Measurements from ENCODE around the gene BTBD10.

DNA sequence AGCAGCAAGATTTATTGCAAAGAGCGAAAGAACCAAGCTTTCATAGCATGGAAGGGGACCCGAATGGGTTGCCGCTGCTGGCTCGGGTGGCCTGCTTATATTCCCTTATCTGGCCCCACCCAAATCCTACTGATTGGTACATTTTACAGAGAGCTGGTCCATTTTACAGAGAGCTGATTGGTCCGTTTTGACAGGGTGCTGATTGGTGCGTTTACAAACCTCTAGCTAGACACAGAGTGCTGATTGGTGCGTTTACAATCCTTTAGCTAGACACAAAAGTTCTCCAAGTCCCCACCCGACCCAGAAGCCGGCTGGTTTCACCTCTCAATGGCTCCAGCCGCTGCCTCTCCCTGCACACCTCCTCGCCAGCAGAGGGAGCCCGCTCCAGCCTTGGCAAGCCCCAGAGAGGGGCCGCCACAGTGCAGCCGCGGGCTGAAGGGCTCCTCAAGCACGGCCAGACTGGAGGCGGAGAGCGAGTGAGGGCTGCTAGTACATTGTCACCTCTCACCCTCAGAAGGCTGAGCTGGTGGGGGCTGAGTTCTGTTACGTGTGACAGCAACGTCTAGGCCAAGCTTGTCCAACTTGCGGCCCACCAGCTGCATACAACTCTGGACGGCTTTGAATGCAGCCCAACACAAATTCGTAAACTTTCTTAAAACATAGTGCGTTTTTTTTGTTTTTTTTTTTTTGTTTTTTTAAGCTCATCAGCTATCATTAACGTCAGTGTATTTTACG, 24.1 kb upstream of the BTBD10 start:
- TF ChIP-seq ESRRG (CRISPR knock-in tag; IDR thresholded peaks at IDR 0.05) (no peak), ZC3H10 (CRISPR knock-in tag; IDR thresholded peaks at IDR 0.05) (no peak), SNAI2 (CRISPR knock-in tag; IDR thresholded peaks at IDR 0.05) (no peak), TCF4 (CRISPR knock-in tag; IDR thresholded peaks at IDR 0.05; ENCODE audit: borderline replicate concordance) (no peak), ISL1 (CRISPR knock-in tag; IDR thresholded peaks at IDR 0.05) (no peak), TOX (CRISPR knock-in tag; IDR thresholded peaks at IDR 0.05; ENCODE audit: borderline replicate concordance) (no peak), RARB (CRISPR knock-in tag; IDR thresholded peaks at IDR 0.05) (no peak), ARNTL (CRISPR knock-in tag; IDR thresholded peaks at IDR 0.05; ENCODE audit: borderline replicate concordance, low read depth) (no peak), ZNF565 (CRISPR knock-in tag; conservative IDR thresholded peaks at IDR 0.05; ENCODE audit: low read depth) (no peak)
- TF ChIP-seq, protein P1, sequence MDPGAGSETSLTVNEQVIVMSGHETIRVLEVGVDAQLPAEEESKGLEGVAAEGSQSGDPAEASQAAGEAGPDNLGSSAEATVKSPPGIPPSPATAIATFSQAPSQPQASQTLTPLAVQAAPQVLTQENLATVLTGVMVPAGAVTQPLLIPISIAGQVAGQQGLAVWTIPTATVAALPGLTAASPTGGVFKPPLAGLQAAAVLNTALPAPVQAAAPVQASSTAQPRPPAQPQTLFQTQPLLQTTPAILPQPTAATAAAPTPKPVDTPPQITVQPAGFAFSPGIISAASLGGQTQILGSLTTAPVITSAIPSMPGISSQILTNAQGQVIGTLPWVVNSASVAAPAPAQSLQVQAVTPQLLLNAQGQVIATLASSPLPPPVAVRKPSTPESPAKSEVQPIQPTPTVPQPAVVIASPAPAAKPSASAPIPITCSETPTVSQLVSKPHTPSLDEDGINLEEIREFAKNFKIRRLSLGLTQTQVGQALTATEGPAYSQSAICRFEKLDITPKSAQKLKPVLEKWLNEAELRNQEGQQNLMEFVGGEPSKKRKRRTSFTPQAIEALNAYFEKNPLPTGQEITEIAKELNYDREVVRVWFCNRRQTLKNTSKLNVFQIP (CRISPR knock-in tag; IDR thresholded peaks at IDR 0.05; ENCODE audit: borderline replicate concordance, low read depth): no peak

Data from SK-N-SH treated with all-trans-retinoic acid at 6 μM for 48 hours (cell line).